Tibial artery (tissue), 4 donors: ENCODE data around the gene CERS6.

Experiments
- DNase-seq, 2 donors: peaks; one replicate each; pipeline ENCODE4 v3.0.0-alpha.2; 2019
- H3K27ac ChIP-seq, 2 donors: fragments of 200-600 bp; sonication (generic) in 1 of 2; 1 replicate in 1 of 2; 2 replicates in 1 of 2; pipeline ENCODE4 v1.5.1; 2018 to 2019; ENCODE audit warnings: mild to moderate bottlenecking in 1 of 2
- H3K27me3 ChIP-seq, 2 donors: fragments of 200-600 bp; sonication (generic) in 1 of 2; one replicate each; pipeline versions ENCODE4 v1.5.1 to v1.6.0; 2016 to 2019
- H3K36me3 ChIP-seq, 3 donors: fragments of 200-600 bp; sonication (generic) in 2 of 3; one replicate each; pipeline ENCODE4 v1.5.1; 2016 to 2019; ENCODE audit warnings: mild to moderate bottlenecking in 2 of 3
- H3K4me1 ChIP-seq, 4 donors: fragments of 200-600 bp; sonication (generic) in 2 of 4; 1 replicate in 3 of 4; 2 replicates in 1 of 4; pipeline ENCODE4 v1.5.1; 2016 to 2019
- H3K4me3 ChIP-seq, 2 donors: fragments of 200-600 bp; sonication (generic) in 1 of 2; 1 replicate in 1 of 2; 2 replicates in 1 of 2; pipeline ENCODE4 v1.5.1; 2018 to 2019; ENCODE audit warnings: mild to moderate bottlenecking in 2 of 2
- H3K9me3 ChIP-seq, 3 donors: fragments of 200-600 bp; sonication (generic) in 1 of 3; one replicate each; pipeline ENCODE4 v1.5.1; 2016 to 2019
- intact Hi-C: fragments of 100-400 bp; cut with DNase I; formaldehyde crosslinking; loops from one replicate; pipeline ENCODE4 v1.15.0; 2023; ENCODE audit warnings: low total_unique reads
- TF ChIP-seq, protein P1 (sequence below), 2 experiments: fragments of 200-600 bp in 1 of 2; fragments of 450-650 bp in 1 of 2; IDR thresholded peaks; one replicate each; pipeline ENCODE4 v1.5.1; 2017 to 2019; ENCODE audit warnings: antibody characterized with exemption in 2 of 2, mild to moderate bottlenecking in 1 of 2, moderate library complexity in 1 of 2

The CERS6 gene

DNA sequence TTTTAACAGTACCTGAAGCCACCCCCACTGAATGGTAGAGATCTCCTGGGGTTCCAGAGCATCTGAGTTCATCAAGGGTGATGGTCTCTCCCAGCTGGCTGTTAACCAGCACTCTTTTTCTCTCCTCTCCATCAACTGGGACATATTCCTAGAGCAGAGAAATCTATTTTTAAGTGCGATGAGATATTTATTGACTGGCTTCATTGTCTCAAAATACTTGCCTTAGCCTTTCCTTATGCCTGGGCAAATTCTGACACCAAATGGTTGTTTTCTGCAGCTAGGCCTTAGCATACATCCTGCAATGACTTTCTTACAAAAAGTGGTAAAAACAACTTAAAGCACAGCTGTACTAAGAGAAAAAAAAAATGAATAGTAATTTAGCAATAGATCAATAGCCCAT is 365.9 kb downstream of the CERS6 start:
- Histone ChIP-seq H3K36me3 (no peaks in the 10 kb centered on the region), H3K27ac (no peak overlapping the region), H3K27me3 (no peaks in the 10 kb centered on the region), H3K9me3 (no peaks in the 10 kb centered on the region), H3K4me3 (no peak overlapping the region), H3K4me1 (no peaks in the 10 kb centered on the region)
- TF ChIP-seq, protein P1, sequence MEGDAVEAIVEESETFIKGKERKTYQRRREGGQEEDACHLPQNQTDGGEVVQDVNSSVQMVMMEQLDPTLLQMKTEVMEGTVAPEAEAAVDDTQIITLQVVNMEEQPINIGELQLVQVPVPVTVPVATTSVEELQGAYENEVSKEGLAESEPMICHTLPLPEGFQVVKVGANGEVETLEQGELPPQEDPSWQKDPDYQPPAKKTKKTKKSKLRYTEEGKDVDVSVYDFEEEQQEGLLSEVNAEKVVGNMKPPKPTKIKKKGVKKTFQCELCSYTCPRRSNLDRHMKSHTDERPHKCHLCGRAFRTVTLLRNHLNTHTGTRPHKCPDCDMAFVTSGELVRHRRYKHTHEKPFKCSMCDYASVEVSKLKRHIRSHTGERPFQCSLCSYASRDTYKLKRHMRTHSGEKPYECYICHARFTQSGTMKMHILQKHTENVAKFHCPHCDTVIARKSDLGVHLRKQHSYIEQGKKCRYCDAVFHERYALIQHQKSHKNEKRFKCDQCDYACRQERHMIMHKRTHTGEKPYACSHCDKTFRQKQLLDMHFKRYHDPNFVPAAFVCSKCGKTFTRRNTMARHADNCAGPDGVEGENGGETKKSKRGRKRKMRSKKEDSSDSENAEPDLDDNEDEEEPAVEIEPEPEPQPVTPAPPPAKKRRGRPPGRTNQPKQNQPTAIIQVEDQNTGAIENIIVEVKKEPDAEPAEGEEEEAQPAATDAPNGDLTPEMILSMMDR (IDR thresholded peaks at IDR 0.05) = no peak
- DNase-seq = no peak
- intact Hi-C loops = no loop called here
